ENCODE measurements around the gene HSPA12A. TPM values are rescaled to one million over a fixed set of nuclear protein-coding genes. Genes with fewer than 3 reads are reported as not detected.
A peak's percentile ranks its signal among the peaks of the same experiment; 100 is the strongest.

HSPA12A gene
- total RNA-seq, 1 donor from 2014 or later = 4.0 TPM

DNA sequence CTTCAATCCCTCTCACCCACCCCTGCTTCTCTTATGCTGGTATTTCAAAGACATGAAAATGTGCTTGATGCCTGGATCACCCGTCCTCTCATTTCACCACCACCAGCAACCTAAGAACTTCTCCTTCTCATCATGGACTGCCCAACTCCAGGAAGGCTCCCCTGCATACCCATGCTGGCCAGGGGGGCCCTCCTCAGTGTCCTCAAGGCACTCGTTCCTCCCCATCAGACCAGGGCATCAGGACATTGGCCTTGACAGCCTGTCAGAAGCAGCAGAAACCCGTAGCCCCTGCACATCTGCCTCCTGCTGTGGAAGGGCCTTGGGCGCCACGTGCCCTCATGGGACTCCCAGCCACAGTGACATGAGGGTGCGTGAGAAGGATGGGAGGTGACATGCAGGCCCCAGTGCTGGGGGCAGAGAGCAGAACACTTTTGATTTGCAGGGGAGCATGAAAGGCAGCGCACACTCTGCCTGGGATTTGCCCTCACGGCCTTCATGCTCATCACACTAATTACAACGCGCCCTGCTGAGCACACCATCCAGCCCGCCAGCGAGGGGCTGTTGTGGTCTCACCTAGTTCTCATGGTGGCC, 1.9 kb upstream of the HSPA12A start:
- peak overlapping the region; percentile 16 for H3K4me3 Mint-ChIP-seq (ENCODE audit: unreplicated experiment)

GRCh38 chr10:116743266-116744064, 1.1 kb upstream of the HSPA12A start:
- Mint-ChIP-seq H3K27me3 (ENCODE audit: unreplicated experiment) (peaks cover 4% of the 10 kb centered on the region), H3K4me3 (ENCODE audit: unreplicated experiment) (peak overlapping the region; percentile 68), H3K36me3 (ENCODE audit: unreplicated experiment) (no peaks in the 10 kb centered on the region), H3K4me1 (ENCODE audit: unreplicated experiment) (peaks cover 6% of the 10 kb centered on the region), H3K27ac (ENCODE audit: unreplicated experiment) (no peak overlapping the region), H3K9me3 (ENCODE audit: unreplicated experiment) (no peaks in the 10 kb centered on the region)
- no peak for TF ChIP-seq CTCF (IDR thresholded peaks at IDR 0.05)
- no peak for DNase-seq (ENCODE audit: extremely low spot score, unreplicated experiment)

More for the DNA sequence above, 1.9 kb upstream of the HSPA12A start:
- Mint-ChIP-seq H3K9me3 (ENCODE audit: unreplicated experiment) (no peaks in the 10 kb centered on the region), H3K4me1 (ENCODE audit: unreplicated experiment) (peaks cover 6% of the 10 kb centered on the region), H3K27ac (ENCODE audit: unreplicated experiment) (no peak overlapping the region), H3K36me3 (ENCODE audit: unreplicated experiment) (no peaks in the 10 kb centered on the region), H3K27me3 (ENCODE audit: unreplicated experiment) (peaks cover 4% of the 10 kb centered on the region)
- no peak for DNase-seq (ENCODE audit: extremely low spot score, unreplicated experiment)
- no peak for TF ChIP-seq CTCF (IDR thresholded peaks at IDR 0.05)

DNA sequence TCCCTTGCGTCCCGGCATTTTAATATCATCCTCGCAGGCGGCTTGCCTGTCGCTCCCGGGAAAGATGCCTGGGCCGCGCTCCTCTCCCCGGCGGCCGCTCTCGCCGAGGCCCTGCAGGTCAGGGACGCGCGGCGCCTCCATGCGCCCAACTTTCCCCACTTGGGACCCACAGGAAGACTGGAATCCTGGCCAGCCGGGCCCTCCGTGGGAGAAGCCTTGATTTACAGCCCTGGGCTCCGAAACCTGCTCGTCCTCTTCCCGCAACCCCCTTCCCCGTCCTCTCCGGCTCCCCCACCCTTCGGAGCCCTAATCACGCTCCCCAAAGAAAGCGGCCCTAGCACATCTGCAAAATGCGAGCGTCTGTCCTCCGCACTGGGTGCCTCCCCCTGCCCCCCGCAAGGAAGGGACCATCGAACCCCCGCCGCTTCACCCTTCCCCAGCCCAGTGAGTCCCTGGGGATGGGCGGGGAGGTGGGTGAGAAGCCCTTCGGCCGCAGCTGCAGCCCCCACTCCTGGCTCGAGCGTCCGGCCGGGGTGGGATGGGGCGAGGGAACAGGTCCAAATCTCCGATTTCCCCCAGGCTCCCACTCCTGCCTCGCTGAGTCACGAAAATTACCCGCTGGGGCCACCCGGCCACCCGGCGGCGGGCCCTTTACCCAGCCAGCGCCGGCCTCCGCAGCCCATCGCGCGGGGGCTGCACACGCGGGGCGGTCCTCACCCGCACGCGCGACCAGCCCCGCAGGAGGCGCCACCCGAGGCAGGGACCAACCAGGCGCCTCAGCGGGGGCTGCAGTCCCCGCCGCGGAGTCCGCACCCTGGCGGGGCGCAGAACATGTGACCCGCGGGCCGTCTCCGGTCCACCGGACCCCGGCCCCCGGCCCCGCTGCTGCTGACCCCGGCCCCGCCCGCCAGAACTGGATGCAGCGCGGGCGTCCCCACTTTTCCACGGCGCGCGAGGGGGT, 695 bp downstream of the HSPA12A start:
- Mint-ChIP-seq H3K27ac (ENCODE audit: unreplicated experiment) (no peak overlapping the region), H3K36me3 (ENCODE audit: unreplicated experiment) (no peaks in the 10 kb centered on the region), H3K9me3 (ENCODE audit: unreplicated experiment) (no peaks in the 10 kb centered on the region), H3K27me3 (ENCODE audit: unreplicated experiment) (peaks cover 4% of the 10 kb centered on the region), H3K4me3 (ENCODE audit: unreplicated experiment) (peak overlapping the region; percentile 70), H3K4me1 (ENCODE audit: unreplicated experiment) (peaks cover 6% of the 10 kb centered on the region)
- DNase-seq (ENCODE audit: extremely low spot score, unreplicated experiment) = no peak
- TF ChIP-seq CTCF (IDR thresholded peaks at IDR 0.05) = no peak

DNA sequence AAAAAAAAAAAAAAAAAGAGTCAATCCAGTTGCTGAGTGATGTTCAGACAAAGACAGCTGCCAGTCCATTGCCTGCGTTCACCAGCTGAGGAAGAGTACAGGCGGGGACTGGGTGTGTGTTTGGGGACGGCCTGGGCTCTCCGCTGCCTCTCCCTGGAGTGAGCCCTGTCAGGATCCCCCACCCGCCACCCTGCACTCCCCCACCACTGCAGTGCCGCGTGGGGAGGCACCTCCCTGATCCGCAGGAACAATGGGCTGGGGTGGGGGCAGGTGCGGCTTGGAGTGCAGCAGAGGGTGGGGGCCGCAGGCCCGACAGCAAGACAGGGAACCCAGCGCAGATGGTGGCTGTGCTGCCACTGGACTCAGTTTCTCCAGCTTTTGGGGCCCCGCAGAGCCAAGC, 1.4 kb downstream of the HSPA12A start:
- H3K36me3 Mint-ChIP-seq (ENCODE audit: unreplicated experiment) = no peaks in the 10 kb centered on the region
- DNase-seq (ENCODE audit: extremely low spot score, unreplicated experiment) = no peak
- peaks cover 6% of the 10 kb centered on the region for H3K4me1 Mint-ChIP-seq (ENCODE audit: unreplicated experiment)
- peak overlapping the region; percentile 70 for H3K4me3 Mint-ChIP-seq (ENCODE audit: unreplicated experiment)
- H3K27me3 Mint-ChIP-seq (ENCODE audit: unreplicated experiment) = peaks cover 1% of the 10 kb centered on the region
- no peak for TF ChIP-seq CTCF (IDR thresholded peaks at IDR 0.05)
- H3K9me3 Mint-ChIP-seq (ENCODE audit: unreplicated experiment) = no peaks in the 10 kb centered on the region
- no peak overlapping the region for H3K27ac Mint-ChIP-seq (ENCODE audit: unreplicated experiment)
